Measurements from ENCODE around the gene PTPRN2. TPM values are rescaled to one million over a fixed set of nuclear protein-coding genes. Genes with fewer than 3 reads are reported as not detected.

Gene PTPRN2
- total RNA-seq, 1 experiment from 2014 or later: 1.7 TPM

- Histone ChIP-seq H3K27ac (ENCODE audit: low read length) (no peak overlapping the region), H3K4me3 (ENCODE audit: low read length) (no peak overlapping the region), H2AFZ (ENCODE audit: low read length) (no peak overlapping the region), H3K27me3 (ENCODE audit: low read length) (no peaks in the 10 kb centered on the region), H3K4me2 (ENCODE audit: low read depth, low read length, poor library complexity, severe bottlenecking) (no peak overlapping the region), H4K20me1 (ENCODE audit: insufficient read depth, low read depth, low read length) (no peaks in the 10 kb centered on the region), H3K36me3 (ENCODE audit: insufficient read depth, low read length) (no peaks in the 10 kb centered on the region), H3K9me2 (replicated peaks; ENCODE audit: insufficient read depth, low read length) (no peaks in the 10 kb centered on the region), H3K9me3 (ENCODE audit: low read length) (no peaks in the 10 kb centered on the region), H3K79me2 (ENCODE audit: low read length) (no peaks in the 10 kb centered on the region), H3K9ac (ENCODE audit: low read length) (no peak overlapping the region), H3K4me1 (ENCODE audit: low read length) (no peaks in the 10 kb centered on the region)
- no peak for DNase-seq
These were observed 959.2 kb downstream of the PTPRN2 start for GRCh38 chr7:157628456-157628855.

GRCh38 chr7:157627646-157628045 is 960.0 kb downstream of the PTPRN2 start:
- no peaks in the 10 kb centered on the region for H3K9me2 ChIP-seq (replicated peaks; ENCODE audit: insufficient read depth, low read length)
- H3K4me2 ChIP-seq (ENCODE audit: low read depth, low read length, poor library complexity, severe bottlenecking): no peak overlapping the region
- H4K20me1 ChIP-seq (ENCODE audit: insufficient read depth, low read depth, low read length): no peaks in the 10 kb centered on the region
- DNase-seq: no peak
- no peaks in the 10 kb centered on the region for H3K79me2 ChIP-seq (ENCODE audit: low read length)
- no peak overlapping the region for H3K27ac ChIP-seq (ENCODE audit: low read length)
- no peaks in the 10 kb centered on the region for H3K36me3 ChIP-seq (ENCODE audit: insufficient read depth, low read length)
- no peaks in the 10 kb centered on the region for H3K4me1 ChIP-seq (ENCODE audit: low read length)
- H3K9ac ChIP-seq (ENCODE audit: low read length): no peak overlapping the region
- H3K27me3 ChIP-seq (ENCODE audit: low read length): no peaks in the 10 kb centered on the region
- no peaks in the 10 kb centered on the region for H3K9me3 ChIP-seq (ENCODE audit: low read length)
- no peak overlapping the region for H2AFZ ChIP-seq (ENCODE audit: low read length)
- no peak overlapping the region for H3K4me3 ChIP-seq (ENCODE audit: low read length)

- no peaks in the 10 kb centered on the region for H3K79me2 ChIP-seq (ENCODE audit: low read length)
- no peak overlapping the region for H3K4me3 ChIP-seq (ENCODE audit: low read length)
- no peak for DNase-seq
- no peak overlapping the region for H3K4me2 ChIP-seq (ENCODE audit: low read depth, low read length, poor library complexity, severe bottlenecking)
- H3K4me1 ChIP-seq (ENCODE audit: low read length): no peaks in the 10 kb centered on the region
- H3K9me2 ChIP-seq (replicated peaks; ENCODE audit: insufficient read depth, low read length): no peaks in the 10 kb centered on the region
- H3K27me3 ChIP-seq (ENCODE audit: low read length): no peaks in the 10 kb centered on the region
- no peak overlapping the region for H3K9ac ChIP-seq (ENCODE audit: low read length)
- no peak overlapping the region for H2AFZ ChIP-seq (ENCODE audit: low read length)
- no peak overlapping the region for H3K27ac ChIP-seq (ENCODE audit: low read length)
- H4K20me1 ChIP-seq (ENCODE audit: insufficient read depth, low read depth, low read length): no peaks in the 10 kb centered on the region
- H3K36me3 ChIP-seq (ENCODE audit: insufficient read depth, low read length): no peaks in the 10 kb centered on the region
- H3K9me3 ChIP-seq (ENCODE audit: low read length): no peaks in the 10 kb centered on the region
These were observed 960.6 kb downstream of the PTPRN2 start for GRCh38 chr7:157627033-157627432.

- no peak for DNase-seq
- Histone ChIP-seq H2AFZ (ENCODE audit: low read length) (no peak overlapping the region), H3K4me1 (ENCODE audit: low read length) (no peaks in the 10 kb centered on the region)
These were observed 961.5 kb downstream of the PTPRN2 start for GRCh38 chr7:157625973-157626742.

GRCh38 chr7:157623556-157623955 is 964.1 kb downstream of the PTPRN2 start:
- Histone ChIP-seq H3K9me2 (replicated peaks; ENCODE audit: insufficient read depth, low read length) (no peaks in the 10 kb centered on the region), H3K79me2 (ENCODE audit: low read length) (no peaks in the 10 kb centered on the region), H3K9ac (ENCODE audit: low read length) (no peak overlapping the region), H3K27me3 (ENCODE audit: low read length) (no peaks in the 10 kb centered on the region), H3K4me2 (ENCODE audit: low read depth, low read length, poor library complexity, severe bottlenecking) (no peak overlapping the region), H2AFZ (ENCODE audit: low read length) (no peak overlapping the region), H3K4me3 (ENCODE audit: low read length) (no peak overlapping the region), H3K9me3 (ENCODE audit: low read length) (no peaks in the 10 kb centered on the region), H3K27ac (ENCODE audit: low read length) (no peak overlapping the region), H4K20me1 (ENCODE audit: insufficient read depth, low read depth, low read length) (no peaks in the 10 kb centered on the region), H3K4me1 (ENCODE audit: low read length) (no peaks in the 10 kb centered on the region), H3K36me3 (ENCODE audit: insufficient read depth, low read length) (no peaks in the 10 kb centered on the region)
- DNase-seq: no peak

More at GRCh38 chr7:157625973-157626742, 961.5 kb downstream of the PTPRN2 start:
- no peaks in the 10 kb centered on the region for H4K20me1 ChIP-seq (ENCODE audit: insufficient read depth, low read depth, low read length)
- H3K9me3 ChIP-seq (ENCODE audit: low read length): no peaks in the 10 kb centered on the region
- no peak overlapping the region for H3K27ac ChIP-seq (ENCODE audit: low read length)
- no peaks in the 10 kb centered on the region for H3K79me2 ChIP-seq (ENCODE audit: low read length)
- no peaks in the 10 kb centered on the region for H3K36me3 ChIP-seq (ENCODE audit: insufficient read depth, low read length)
- no peak overlapping the region for H3K4me3 ChIP-seq (ENCODE audit: low read length)
- no peaks in the 10 kb centered on the region for H3K9me2 ChIP-seq (replicated peaks; ENCODE audit: insufficient read depth, low read length)
- H3K27me3 ChIP-seq (ENCODE audit: low read length): no peaks in the 10 kb centered on the region
- no peak overlapping the region for H3K9ac ChIP-seq (ENCODE audit: low read length)
- no peak overlapping the region for H3K4me2 ChIP-seq (ENCODE audit: low read depth, low read length, poor library complexity, severe bottlenecking)

GRCh38 chr7:157622408-157623205 is 965.0 kb downstream of the PTPRN2 start:
- no peak overlapping the region for H3K4me3 ChIP-seq (ENCODE audit: low read length)
- H2AFZ ChIP-seq (ENCODE audit: low read length): no peak overlapping the region
- H3K27me3 ChIP-seq (ENCODE audit: low read length): no peaks in the 10 kb centered on the region
- H3K79me2 ChIP-seq (ENCODE audit: low read length): no peaks in the 10 kb centered on the region
- no peak overlapping the region for H3K27ac ChIP-seq (ENCODE audit: low read length)
- DNase-seq: no peak
- H3K4me1 ChIP-seq (ENCODE audit: low read length): no peaks in the 10 kb centered on the region
- no peak overlapping the region for H3K9ac ChIP-seq (ENCODE audit: low read length)
- H3K4me2 ChIP-seq (ENCODE audit: low read depth, low read length, poor library complexity, severe bottlenecking): no peak overlapping the region
- H3K36me3 ChIP-seq (ENCODE audit: insufficient read depth, low read length): no peaks in the 10 kb centered on the region
- no peaks in the 10 kb centered on the region for H3K9me3 ChIP-seq (ENCODE audit: low read length)
- no peaks in the 10 kb centered on the region for H4K20me1 ChIP-seq (ENCODE audit: insufficient read depth, low read depth, low read length)
- no peaks in the 10 kb centered on the region for H3K9me2 ChIP-seq (replicated peaks; ENCODE audit: insufficient read depth, low read length)

GRCh38 chr7:157622000-157622399 is 965.6 kb downstream of the PTPRN2 start:
- Histone ChIP-seq H3K4me3 (ENCODE audit: low read length) (no peak overlapping the region), H3K9ac (ENCODE audit: low read length) (no peak overlapping the region), H3K79me2 (ENCODE audit: low read length) (no peaks in the 10 kb centered on the region), H3K9me2 (replicated peaks; ENCODE audit: insufficient read depth, low read length) (no peaks in the 10 kb centered on the region), H4K20me1 (ENCODE audit: insufficient read depth, low read depth, low read length) (no peaks in the 10 kb centered on the region), H3K27me3 (ENCODE audit: low read length) (no peaks in the 10 kb centered on the region), H3K4me1 (ENCODE audit: low read length) (no peaks in the 10 kb centered on the region), H3K9me3 (ENCODE audit: low read length) (no peaks in the 10 kb centered on the region), H3K36me3 (ENCODE audit: insufficient read depth, low read length) (no peaks in the 10 kb centered on the region), H3K4me2 (ENCODE audit: low read depth, low read length, poor library complexity, severe bottlenecking) (no peak overlapping the region), H3K27ac (ENCODE audit: low read length) (no peak overlapping the region), H2AFZ (ENCODE audit: low read length) (no peak overlapping the region)
- DNase-seq: no peak

GRCh38 chr7:157621131-157621681 is 966.4 kb downstream of the PTPRN2 start:
- no peaks in the 10 kb centered on the region for H3K9me3 ChIP-seq (ENCODE audit: low read length)
- no peaks in the 10 kb centered on the region for H4K20me1 ChIP-seq (ENCODE audit: insufficient read depth, low read depth, low read length)
- no peak overlapping the region for H3K9ac ChIP-seq (ENCODE audit: low read length)
- no peak overlapping the region for H3K27ac ChIP-seq (ENCODE audit: low read length)
- H3K36me3 ChIP-seq (ENCODE audit: insufficient read depth, low read length): no peaks in the 10 kb centered on the region
- H3K4me3 ChIP-seq (ENCODE audit: low read length): no peak overlapping the region
- DNase-seq: no peak
- H2AFZ ChIP-seq (ENCODE audit: low read length): no peak overlapping the region
- no peaks in the 10 kb centered on the region for H3K79me2 ChIP-seq (ENCODE audit: low read length)
- no peaks in the 10 kb centered on the region for H3K4me1 ChIP-seq (ENCODE audit: low read length)
- no peaks in the 10 kb centered on the region for H3K27me3 ChIP-seq (ENCODE audit: low read length)
- H3K9me2 ChIP-seq (replicated peaks; ENCODE audit: insufficient read depth, low read length): no peaks in the 10 kb centered on the region
- no peak overlapping the region for H3K4me2 ChIP-seq (ENCODE audit: low read depth, low read length, poor library complexity, severe bottlenecking)
